Left ventricle myocardium inferior (tissue), 1 donor: ENCODE measurements around the gene TMEM40. TPM values are rescaled to one million over a fixed set of nuclear protein-coding genes. Genes with fewer than 3 reads are reported as not detected.
"Not testable (repeated sequence)": the region's sequence is repeated elsewhere in the genome, so short reads cannot be mapped to it uniquely, and the experiment has no call there.

ENCODE experiments used
- DNase-seq: peaks from one replicate; pipeline ENCODE4 v3.0.0-alpha.2; 2020
- H3K27ac ChIP-seq: fragments of 200-600 bp; replicated peaks from 2 replicates; pipeline ENCODE4 v1.8.0; 2021
- H3K27me3 ChIP-seq: fragments of 200-600 bp; 2 replicates; pipeline ENCODE4 v1.8.0; 2021; ENCODE audit warnings: low read depth
- H3K36me3 ChIP-seq: fragments of 200-600 bp; 2 replicates; pipeline ENCODE4 v1.8.0; 2021
- H3K4me1 ChIP-seq: fragments of 200-600 bp; 2 replicates; pipeline ENCODE4 v1.8.0; 2021
- H3K4me3 ChIP-seq: fragments of 200-600 bp; 2 replicates; pipeline ENCODE4 v1.8.0; 2021; ENCODE audit warnings: mild to moderate bottlenecking, moderate library complexity
- H3K9me3 ChIP-seq: fragments of 200-600 bp; replicated peaks from 2 replicates; pipeline ENCODE4 v1.8.0; 2021
- intact Hi-C: fragments of 100-400 bp; cut with micrococcal nuclease; formaldehyde crosslinking; loops from one replicate; pipeline ENCODE4 v1.11.0; 2022
- total RNA-seq: library from RNA; stranded (reverse); fragmentation: NEBNext Ultra II Directional; extraction: Animal tissue kit (Norgen Biotek cat#: 25700); gene quantifications from one replicate; pipeline ENCODE4 v1.2.1, GENCODE V29; 2021
- TF ChIP-seq, protein P1 (sequence below): fragments of 200-600 bp; IDR thresholded peaks from 2 replicates; pipeline ENCODE4 v1.8.0; 2021; ENCODE audit warnings: antibody characterized with exemption, mild to moderate bottlenecking, borderline replicate concordance
- donor health status: DM: no; HTN: yes; CAD: no; lungs with severe emphysema.

Gene TMEM40
- total RNA-seq, 1 donor from 2014 or later: 4.5 TPM

DNA sequence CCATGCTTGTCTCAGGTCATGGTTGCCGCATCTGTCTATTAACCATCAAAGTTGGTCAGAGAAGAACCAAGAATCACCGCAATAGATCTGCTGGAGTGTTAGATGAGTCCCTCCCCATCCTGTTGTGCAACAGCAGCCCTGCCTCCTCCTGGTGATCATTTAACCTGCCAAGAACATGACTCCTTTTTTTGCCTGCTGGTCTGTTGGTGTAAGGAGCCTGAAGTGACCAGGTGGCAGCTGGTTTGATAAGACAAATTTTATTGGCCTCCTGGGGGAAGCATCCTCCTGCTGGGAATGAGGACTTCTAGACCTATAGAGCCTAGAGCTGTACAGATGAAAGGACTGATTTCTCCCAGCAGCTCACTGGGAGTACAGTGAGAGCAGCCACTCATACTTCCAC is 51.6 kb downstream of the TMEM40 start:
- DNase-seq: no peak
- H3K4me1 ChIP-seq: peaks cover 23% of the 10 kb centered on the region
- no peaks in the 10 kb centered on the region for H3K27me3 ChIP-seq
- no peak overlapping the region for H3K4me3 ChIP-seq
- intact Hi-C loops: no loop called here
- H3K9me3 ChIP-seq: no peaks in the 10 kb centered on the region
- no peak overlapping the region for H3K27ac ChIP-seq
- no peaks in the 10 kb centered on the region for H3K36me3 ChIP-seq
- TF ChIP-seq, protein P1, sequence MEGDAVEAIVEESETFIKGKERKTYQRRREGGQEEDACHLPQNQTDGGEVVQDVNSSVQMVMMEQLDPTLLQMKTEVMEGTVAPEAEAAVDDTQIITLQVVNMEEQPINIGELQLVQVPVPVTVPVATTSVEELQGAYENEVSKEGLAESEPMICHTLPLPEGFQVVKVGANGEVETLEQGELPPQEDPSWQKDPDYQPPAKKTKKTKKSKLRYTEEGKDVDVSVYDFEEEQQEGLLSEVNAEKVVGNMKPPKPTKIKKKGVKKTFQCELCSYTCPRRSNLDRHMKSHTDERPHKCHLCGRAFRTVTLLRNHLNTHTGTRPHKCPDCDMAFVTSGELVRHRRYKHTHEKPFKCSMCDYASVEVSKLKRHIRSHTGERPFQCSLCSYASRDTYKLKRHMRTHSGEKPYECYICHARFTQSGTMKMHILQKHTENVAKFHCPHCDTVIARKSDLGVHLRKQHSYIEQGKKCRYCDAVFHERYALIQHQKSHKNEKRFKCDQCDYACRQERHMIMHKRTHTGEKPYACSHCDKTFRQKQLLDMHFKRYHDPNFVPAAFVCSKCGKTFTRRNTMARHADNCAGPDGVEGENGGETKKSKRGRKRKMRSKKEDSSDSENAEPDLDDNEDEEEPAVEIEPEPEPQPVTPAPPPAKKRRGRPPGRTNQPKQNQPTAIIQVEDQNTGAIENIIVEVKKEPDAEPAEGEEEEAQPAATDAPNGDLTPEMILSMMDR: no peak

DNA sequence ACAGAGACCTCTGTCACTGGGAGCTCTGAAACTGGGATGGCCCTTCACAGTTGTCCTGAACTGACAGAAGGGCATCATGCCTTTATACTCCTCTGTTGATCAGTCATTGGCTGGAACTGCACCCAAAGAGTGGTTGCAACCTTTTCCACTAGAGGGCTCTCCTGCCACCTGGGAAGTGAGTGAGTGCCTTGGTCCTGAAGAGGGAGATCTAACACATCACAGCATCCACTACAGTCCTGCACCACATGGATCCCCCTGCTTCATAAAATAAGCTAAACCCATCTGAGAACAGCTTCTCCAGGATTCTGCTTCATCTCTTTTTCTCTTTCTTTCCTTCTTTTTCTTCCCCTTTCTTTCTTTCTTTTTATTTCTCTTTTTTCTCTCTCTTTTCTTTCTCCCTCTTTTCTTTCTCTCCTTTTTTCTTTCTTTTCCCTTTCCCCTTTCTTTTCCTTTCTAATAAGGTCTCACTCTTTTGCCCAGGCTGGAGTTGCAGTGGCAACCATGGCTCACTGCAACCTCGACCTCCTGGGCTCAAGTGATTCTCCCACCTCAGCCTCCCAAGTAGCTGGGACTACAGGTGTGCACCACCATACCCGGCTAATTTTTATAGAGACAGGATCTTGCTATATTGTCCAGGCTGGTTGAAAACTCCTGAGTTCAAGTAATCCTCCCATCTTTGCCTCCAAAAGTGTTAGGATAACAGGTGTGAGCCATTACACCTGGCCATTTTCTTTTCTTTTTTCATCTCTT is 52.4 kb downstream of the TMEM40 start:
- Histone ChIP-seq H3K9me3 (no peaks in the 10 kb centered on the region), H3K4me3 (no peak overlapping the region), H3K27me3 (no peaks in the 10 kb centered on the region), H3K27ac (no peak overlapping the region), H3K36me3 (no peaks in the 10 kb centered on the region), H3K4me1 (peaks cover 23% of the 10 kb centered on the region)
- peak; percentile 24 for DNase-seq
- TF ChIP-seq, protein P1: peak; percentile 77
- intact Hi-C loops: no loop called here

DNA sequence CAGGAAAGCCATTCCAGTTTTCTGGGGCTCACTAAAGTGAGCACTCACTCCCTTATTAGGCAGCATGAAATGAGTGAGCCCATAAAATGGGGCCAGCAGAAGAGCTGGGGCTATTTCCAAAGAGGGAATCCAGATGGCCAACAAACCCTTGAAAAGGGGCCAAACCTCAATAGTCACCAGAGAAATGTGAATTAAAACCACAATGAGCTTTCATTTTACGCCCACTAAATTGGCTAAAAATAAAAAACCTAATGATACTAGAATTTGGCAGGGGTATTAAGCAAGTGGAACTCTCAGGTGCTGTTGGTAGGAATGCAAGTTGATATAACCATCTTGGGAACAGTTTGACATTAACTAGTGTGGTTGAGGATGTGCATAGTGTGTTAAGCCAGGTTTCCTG is 53.1 kb downstream of the TMEM40 start:
- DNase-seq: no peak
- H3K4me3 ChIP-seq: no peak overlapping the region
- peaks cover 23% of the 10 kb centered on the region for H3K4me1 ChIP-seq
- TF ChIP-seq, protein P1: no peak
- H3K27ac ChIP-seq: no peak overlapping the region
- no peaks in the 10 kb centered on the region for H3K36me3 ChIP-seq
- no peaks in the 10 kb centered on the region for H3K9me3 ChIP-seq
- no peaks in the 10 kb centered on the region for H3K27me3 ChIP-seq
- intact Hi-C loops: no loop called here

DNA sequence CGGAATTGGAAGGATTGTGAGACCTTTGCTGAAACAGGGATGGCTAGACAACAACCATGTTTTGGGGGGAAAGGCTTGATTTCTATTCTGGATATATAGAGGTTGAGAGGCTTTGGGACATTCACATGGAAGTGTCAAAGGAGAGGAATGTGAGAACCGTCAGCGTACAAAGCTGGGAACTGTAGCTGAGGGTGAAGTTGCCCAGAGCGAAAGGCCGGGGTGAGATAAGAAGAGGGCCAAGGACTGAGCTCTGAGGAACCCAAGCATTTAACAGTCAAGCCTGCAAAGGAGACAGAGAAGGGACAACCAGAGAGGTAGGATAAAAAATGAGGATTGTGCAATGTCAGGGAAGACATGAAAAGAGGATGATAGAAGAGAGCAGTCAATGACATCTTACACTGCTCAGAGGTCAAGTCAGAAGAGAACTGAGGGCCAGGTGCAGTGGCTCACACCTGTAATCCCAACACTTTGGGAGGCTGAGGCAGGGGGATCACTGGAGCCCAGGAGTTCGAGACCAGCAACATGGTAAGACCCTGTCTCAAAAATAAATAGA is 53.6 kb downstream of the TMEM40 start:
- Histone ChIP-seq H3K4me1 (peaks cover 23% of the 10 kb centered on the region), H3K27ac (no peak overlapping the region), H3K36me3 (no peaks in the 10 kb centered on the region), H3K4me3 (no peak overlapping the region), H3K9me3 (no peaks in the 10 kb centered on the region), H3K27me3 (no peaks in the 10 kb centered on the region)
- TF ChIP-seq, protein P1: no peak
- intact Hi-C loops: no loop called here
- no peak for DNase-seq

DNA sequence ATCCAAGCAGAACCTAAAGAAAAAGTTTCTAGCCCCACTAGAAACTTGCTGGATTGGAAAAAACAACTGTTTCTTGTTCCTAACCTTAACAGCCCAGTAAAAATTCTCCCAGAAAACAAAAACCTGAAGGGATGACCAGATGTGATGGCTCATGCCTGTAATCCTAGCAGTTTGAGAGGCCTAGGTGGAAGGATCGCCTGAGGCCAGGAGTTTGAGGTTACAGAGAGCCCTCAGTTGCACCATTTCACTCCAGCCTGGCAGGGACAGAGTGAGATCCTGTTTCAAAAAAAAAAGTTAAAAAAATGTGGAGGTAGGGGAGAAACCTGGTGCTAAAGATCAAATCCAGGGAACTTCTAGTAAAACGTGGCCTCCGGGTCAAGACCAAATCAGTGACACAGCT is 56.6 kb downstream of the TMEM40 start:
- DNase-seq: no peak
- H3K27me3 ChIP-seq: no peaks in the 10 kb centered on the region
- peaks cover 13% of the 10 kb centered on the region for H3K4me1 ChIP-seq
- intact Hi-C loops: no loop called here
- no peak overlapping the region for H3K27ac ChIP-seq
- no peaks in the 10 kb centered on the region for H3K9me3 ChIP-seq
- no peak overlapping the region for H3K4me3 ChIP-seq
- H3K36me3 ChIP-seq: no peaks in the 10 kb centered on the region
- TF ChIP-seq, protein P1: no peak

DNA sequence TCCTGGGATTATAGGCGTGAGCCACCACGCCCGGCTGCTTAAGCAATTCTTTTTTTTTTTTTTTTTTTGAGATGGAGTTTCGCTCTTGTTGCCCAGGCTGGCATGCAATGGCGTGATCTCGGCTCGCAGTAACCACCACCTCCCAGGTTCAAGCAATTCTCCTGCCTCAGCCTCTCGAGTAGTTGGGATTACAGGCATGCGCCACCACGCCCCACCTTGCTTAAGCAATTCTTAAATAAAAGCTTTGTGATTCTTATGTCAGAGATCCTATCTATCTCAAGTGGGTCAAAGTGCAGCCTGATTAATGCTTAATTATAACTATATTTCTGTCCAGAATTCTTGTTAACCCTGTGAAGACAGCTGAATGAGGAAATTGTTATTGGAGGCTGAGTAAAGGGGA is 57.5 kb downstream of the TMEM40 start:
- H3K36me3 ChIP-seq, intact Hi-C loops, H3K27me3 ChIP-seq, DNase-seq, H3K4me3 ChIP-seq, H3K27ac ChIP-seq, H3K9me3 ChIP-seq: not testable (repeated sequence)
- H3K4me1 ChIP-seq: peaks cover 13% of the 10 kb centered on the region
